H9 (cell line): Measurements from ENCODE around the gene KIF23. TPM values are rescaled to one million over a fixed set of nuclear protein-coding genes. Genes with fewer than 3 reads are reported as not detected.

Experiments used
- DNase-seq: peaks from one replicate; pipeline ENCODE4 v3.0.0-alpha.2; 2017
- H2AFZ ChIP-seq: one replicate; pipeline ENCODE4 v1.6.1; 2013; ENCODE audit warnings: mild to moderate bottlenecking, low read length, control low read depth, moderate library complexity
- H2AK5ac ChIP-seq: 2 replicates; pipeline ENCODE4 v1.6.1; 2013; ENCODE audit warnings: low read length, control low read depth, mixed read lengths; ENCODE audit not compliant: insufficient read length
- H2BK120ac ChIP-seq: one replicate; pipeline ENCODE4 v1.6.1; 2013; ENCODE audit warnings: low read depth, mild to moderate bottlenecking, low read length, control low read depth, inconsistent platforms; ENCODE audit not compliant: poor library complexity, severe bottlenecking
- H2BK12ac ChIP-seq: 2 replicates; pipeline ENCODE4 v1.6.1; 2013; ENCODE audit warnings: low read length, control low read depth, mixed read lengths, low read depth; ENCODE audit not compliant: insufficient read length
- H2BK15ac ChIP-seq: 2 replicates; pipeline ENCODE4 v1.6.1; 2013; ENCODE audit warnings: low read depth, low read length, control low read depth
- H2BK20ac ChIP-seq: one replicate; pipeline ENCODE4 v1.6.1; 2013; ENCODE audit warnings: low read depth, mild to moderate bottlenecking, low read length, control low read depth, inconsistent platforms; ENCODE audit not compliant: poor library complexity, severe bottlenecking
- H2BK5ac ChIP-seq: 2 replicates; pipeline ENCODE4 v1.6.1; 2013; ENCODE audit warnings: low read length, control low read depth, mixed read lengths; ENCODE audit not compliant: insufficient read length
- H3K14ac ChIP-seq: 2 replicates; pipeline ENCODE4 v1.6.1; 2013; ENCODE audit warnings: low read length, control low read depth; ENCODE audit not compliant: insufficient read depth
- H3K18ac ChIP-seq: 2 replicates; pipeline ENCODE4 v1.6.1; 2013; ENCODE audit warnings: low read depth, mild to moderate bottlenecking, mixed read lengths, low read length, control low read depth; ENCODE audit not compliant: insufficient read length
- H3K23ac ChIP-seq: 2 replicates; pipeline ENCODE4 v1.6.1; 2013; ENCODE audit warnings: low read length, control low read depth, mixed read lengths, low read depth; ENCODE audit not compliant: insufficient read length
- H3K23me2 ChIP-seq: 2 replicates; pipeline ENCODE4 v1.6.1; 2013; ENCODE audit warnings: low read depth, mild to moderate bottlenecking, mixed read lengths, low read length, control low read depth; ENCODE audit not compliant: insufficient read length, poor library complexity, severe bottlenecking
- H3K27ac ChIP-seq: 2 replicates; pipeline ENCODE4 v1.5.1; 2013; ENCODE audit warnings: low read length, control low read depth, mixed read lengths, low read depth; ENCODE audit not compliant: insufficient read length
- H3K27me3 ChIP-seq: 2 replicates; pipeline ENCODE4 v1.6.1; 2013; ENCODE audit warnings: low read length, control low read depth, inconsistent platforms; ENCODE audit not compliant: insufficient read depth
- H3K4ac ChIP-seq: 2 replicates; pipeline ENCODE4 v1.6.1; 2013; ENCODE audit warnings: low read depth, mild to moderate bottlenecking, control low read depth, inconsistent platforms, low read length, moderate library complexity
- H3K4me1 ChIP-seq: 2 replicates; pipeline ENCODE4 v1.6.1; 2013; ENCODE audit warnings: low read length, control low read depth, inconsistent platforms; ENCODE audit not compliant: insufficient read depth
- H3K4me2 ChIP-seq: 2 replicates; pipeline ENCODE4 v1.6.1; 2013; ENCODE audit warnings: low read length, control low read depth, mixed read lengths; ENCODE audit not compliant: insufficient read length, insufficient read depth
- H3K56ac ChIP-seq: 2 replicates; pipeline ENCODE4 v1.6.1; 2013; ENCODE audit warnings: low read depth, mild to moderate bottlenecking, mixed read lengths, low read length, control low read depth; ENCODE audit not compliant: insufficient read length
- H3K79me1 ChIP-seq: 2 replicates; pipeline ENCODE4 v1.6.1; 2013; ENCODE audit warnings: low read depth, mild to moderate bottlenecking, moderate library complexity, low read length, control low read depth, inconsistent platforms; ENCODE audit not compliant: insufficient read depth, poor library complexity, severe bottlenecking
- H3K79me2 ChIP-seq: 2 replicates; pipeline ENCODE4 v1.6.1; 2013; ENCODE audit warnings: low read length, control low read depth, inconsistent platforms; ENCODE audit not compliant: insufficient read depth
- H3K9ac ChIP-seq: 2 replicates; pipeline ENCODE4 v1.6.1; 2013; ENCODE audit warnings: low read length, control low read depth, mixed read lengths; ENCODE audit not compliant: insufficient read length; ENCODE audit errors: extremely low read depth
- H3K9me3 ChIP-seq: one replicate; pipeline ENCODE4 v1.6.1; 2013; ENCODE audit warnings: low read depth, low read length, inconsistent platforms; ENCODE audit not compliant: control insufficient read depth
- H3T11ph ChIP-seq: one replicate; pipeline ENCODE4 v1.6.1; 2013; ENCODE audit warnings: mild to moderate bottlenecking, low read length, control low read depth, inconsistent platforms
- H4K20me1 ChIP-seq: one replicate; pipeline ENCODE4 v1.6.1; 2013; ENCODE audit not compliant: control insufficient read depth, insufficient read length, insufficient read depth
- H4K5ac ChIP-seq: 2 replicates; pipeline ENCODE4 v1.6.1; 2013; ENCODE audit warnings: low read depth, mild to moderate bottlenecking, mixed read lengths, low read length, control low read depth; ENCODE audit not compliant: insufficient read length
- H4K8ac ChIP-seq: replicated peaks from 2 replicates; pipeline ENCODE4 v1.6.1; 2013; ENCODE audit warnings: low read length, control low read depth, mixed read lengths, low read depth; ENCODE audit not compliant: insufficient read length
- H4K91ac ChIP-seq: 2 replicates; pipeline ENCODE4 v1.6.1; 2013; ENCODE audit warnings: low read depth, mild to moderate bottlenecking, moderate library complexity, mixed read lengths, low read length, control low read depth; ENCODE audit not compliant: insufficient read length
- H3K27ac Mint-ChIP-seq, 3 experiments: 2 replicates in 2 of 3; 3 replicates in 1 of 3; pipeline ENCODE4 v1.8.0; 2020 to 2021; ENCODE audit warnings: mixed read lengths in 3 of 3, mild to moderate bottlenecking in 1 of 3, moderate library complexity in 1 of 3
- H3K27me3 Mint-ChIP-seq: 2 replicates; pipeline ENCODE4 v1.8.0; 2021; ENCODE audit warnings: low read depth, mild to moderate bottlenecking, moderate library complexity, mixed read lengths
- H3K36me3 Mint-ChIP-seq, 3 experiments: 2 replicates in 2 of 3; 3 replicates in 1 of 3; pipeline ENCODE4 v1.8.0; 2020 to 2021; ENCODE audit warnings: low read depth in 3 of 3, mixed read lengths in 3 of 3; ENCODE audit not compliant: insufficient read depth in 1 of 3
- H3K4me1 Mint-ChIP-seq, 2 experiments: 2 replicates each; pipeline ENCODE4 v1.8.0; 2020; ENCODE audit warnings: mixed read lengths in 2 of 2
- H3K4me3 Mint-ChIP-seq, 2 experiments: 2 replicates in 1 of 2; 3 replicates in 1 of 2; pipeline ENCODE4 v1.8.0; 2020 to 2021; ENCODE audit warnings: mild to moderate bottlenecking in 2 of 2, mixed read lengths in 2 of 2, moderate library complexity in 1 of 2
- H3K9me3 Mint-ChIP-seq, 2 experiments: 2 replicates in 1 of 2; 3 replicates in 1 of 2; pipeline ENCODE4 v1.8.0; 2020; ENCODE audit warnings: mild to moderate bottlenecking in 2 of 2, mixed read lengths in 2 of 2, moderate library complexity in 1 of 2
- WGBS: extraction: QIAGEN DNeasy Blood & Tissue Kit; methylation state at CpG from one replicate; pipeline ENCODE4 v1.1.7; 2013; ENCODE audit warnings: missing lambda C conversion rate, low lambda C conversion rate, mixed read lengths; ENCODE audit not compliant: insufficient read length; ENCODE audit errors: extremely low coverage; 5-methylcytosine and 5-hydroxymethylcytosine counted together
- total RNA-seq: library from RNA; stranded (reverse); gene quantifications from 2 replicates; pipeline ENCODE4 v1.2.1, GENCODE V29; 2021
- TF ChIP-seq, protein P1 (sequence below): fragments of 200-600 bp; sonication (generic); conservative IDR thresholded peaks from 3 replicates; pipeline ENCODE4 v1.8.0; 2021; ENCODE audit warnings: antibody characterized with exemption, mild to moderate bottlenecking

The KIF23 gene
- total RNA-seq, 1 experiment from 2014 or later, result 55.4 TPM

- no peaks in the 10 kb centered on the region for H3K4me1 Mint-ChIP-seq
- Histone ChIP-seq H3K18ac (no peak overlapping the region), H2BK5ac (no peak overlapping the region), H2BK120ac (no peak overlapping the region), H4K8ac (no peak overlapping the region), H2AFZ (no peak overlapping the region), H3K27ac (no peak overlapping the region), H3T11ph (no peak overlapping the region), H3K9ac (no peak overlapping the region), H3K4me1 (no peaks in the 10 kb centered on the region), H2BK15ac (no peak overlapping the region), H3K27me3 (no peaks in the 10 kb centered on the region), H3K4ac (no peak overlapping the region), H3K23me2 (no peaks in the 10 kb centered on the region), H2AK5ac (no peak overlapping the region), H3K9me3 (no peaks in the 10 kb centered on the region), H2BK20ac (no peak overlapping the region), H3K79me1 (no peaks in the 10 kb centered on the region), H2BK12ac (no peak overlapping the region), H3K79me2 (no peaks in the 10 kb centered on the region), H3K14ac (no peak overlapping the region), H3K56ac (no peak overlapping the region), H4K20me1 (no peaks in the 10 kb centered on the region), H4K91ac (no peak overlapping the region), H3K4me2 (no peak overlapping the region), H3K23ac (no peak overlapping the region), H4K5ac (no peak overlapping the region)
- no peak overlapping the region for H3K27ac Mint-ChIP-seq
- WGBS, result no CpG with 5 or more reads among the region's 5 CpGs
- no peak for DNase-seq
- peaks cover 0 to under 1% of the 10 kb centered on the region in 2 experiments; a peak in 1 of 5 replicates for H3K9me3 Mint-ChIP-seq
- TF ChIP-seq, protein P1, sequence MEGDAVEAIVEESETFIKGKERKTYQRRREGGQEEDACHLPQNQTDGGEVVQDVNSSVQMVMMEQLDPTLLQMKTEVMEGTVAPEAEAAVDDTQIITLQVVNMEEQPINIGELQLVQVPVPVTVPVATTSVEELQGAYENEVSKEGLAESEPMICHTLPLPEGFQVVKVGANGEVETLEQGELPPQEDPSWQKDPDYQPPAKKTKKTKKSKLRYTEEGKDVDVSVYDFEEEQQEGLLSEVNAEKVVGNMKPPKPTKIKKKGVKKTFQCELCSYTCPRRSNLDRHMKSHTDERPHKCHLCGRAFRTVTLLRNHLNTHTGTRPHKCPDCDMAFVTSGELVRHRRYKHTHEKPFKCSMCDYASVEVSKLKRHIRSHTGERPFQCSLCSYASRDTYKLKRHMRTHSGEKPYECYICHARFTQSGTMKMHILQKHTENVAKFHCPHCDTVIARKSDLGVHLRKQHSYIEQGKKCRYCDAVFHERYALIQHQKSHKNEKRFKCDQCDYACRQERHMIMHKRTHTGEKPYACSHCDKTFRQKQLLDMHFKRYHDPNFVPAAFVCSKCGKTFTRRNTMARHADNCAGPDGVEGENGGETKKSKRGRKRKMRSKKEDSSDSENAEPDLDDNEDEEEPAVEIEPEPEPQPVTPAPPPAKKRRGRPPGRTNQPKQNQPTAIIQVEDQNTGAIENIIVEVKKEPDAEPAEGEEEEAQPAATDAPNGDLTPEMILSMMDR, result no peak
- H3K27me3 Mint-ChIP-seq, result no peaks in the 10 kb centered on the region; the same call in 1 of the 2 replicates
- H3K4me3 Mint-ChIP-seq, result no peak overlapping the region
- H3K36me3 Mint-ChIP-seq, result no peaks in the 10 kb centered on the region
Measured at GRCh38 chr15:69474291-69474690, 60.1 kb downstream of the KIF23 start.
